Breast epithelium (tissue), 3 donors: Measurements from ENCODE around the gene TPGS2.
"Not testable (repeated sequence)": the region's sequence is repeated elsewhere in the genome, so short reads cannot be mapped to it uniquely, and the experiment has no call there.

Source experiments
- POLR2A ChIP-seq: fragments of 450-650 bp; IDR thresholded peaks from one replicate; pipeline ENCODE4 v1.6.1; 2016; ENCODE audit warnings: antibody characterized with exemption, mild to moderate bottlenecking, moderate library complexity
- TF ChIP-seq, protein P1 (sequence below), 3 donors: fragments of 450-650 bp; IDR thresholded peaks; one replicate each; pipeline ENCODE4 v1.5.1; 2016 to 2017; ENCODE audit warnings: antibody characterized with exemption in 3 of 3, mild to moderate bottlenecking in 3 of 3, moderate library complexity in 3 of 3

DNA sequence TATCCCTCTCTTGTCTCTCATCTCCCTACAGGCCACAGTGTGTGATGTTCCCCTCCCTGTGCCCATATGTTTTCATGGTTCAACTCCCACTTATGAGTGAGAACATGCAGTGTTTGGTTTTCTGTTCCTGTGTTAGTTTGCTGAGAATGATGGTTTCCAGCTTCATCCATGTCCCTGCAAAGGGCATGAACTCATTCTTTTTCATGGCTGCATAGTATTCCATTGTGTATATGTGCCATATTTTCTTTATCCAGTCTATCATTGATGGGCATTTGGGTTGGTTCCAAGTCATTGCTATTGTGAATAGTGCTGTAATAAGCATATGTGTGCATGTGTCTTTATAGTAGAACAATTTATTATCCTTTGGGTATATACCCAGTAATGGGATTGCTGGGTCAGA lies 45.0 kb upstream of the TPGS2 start:
- TF ChIP-seq, protein P1, sequence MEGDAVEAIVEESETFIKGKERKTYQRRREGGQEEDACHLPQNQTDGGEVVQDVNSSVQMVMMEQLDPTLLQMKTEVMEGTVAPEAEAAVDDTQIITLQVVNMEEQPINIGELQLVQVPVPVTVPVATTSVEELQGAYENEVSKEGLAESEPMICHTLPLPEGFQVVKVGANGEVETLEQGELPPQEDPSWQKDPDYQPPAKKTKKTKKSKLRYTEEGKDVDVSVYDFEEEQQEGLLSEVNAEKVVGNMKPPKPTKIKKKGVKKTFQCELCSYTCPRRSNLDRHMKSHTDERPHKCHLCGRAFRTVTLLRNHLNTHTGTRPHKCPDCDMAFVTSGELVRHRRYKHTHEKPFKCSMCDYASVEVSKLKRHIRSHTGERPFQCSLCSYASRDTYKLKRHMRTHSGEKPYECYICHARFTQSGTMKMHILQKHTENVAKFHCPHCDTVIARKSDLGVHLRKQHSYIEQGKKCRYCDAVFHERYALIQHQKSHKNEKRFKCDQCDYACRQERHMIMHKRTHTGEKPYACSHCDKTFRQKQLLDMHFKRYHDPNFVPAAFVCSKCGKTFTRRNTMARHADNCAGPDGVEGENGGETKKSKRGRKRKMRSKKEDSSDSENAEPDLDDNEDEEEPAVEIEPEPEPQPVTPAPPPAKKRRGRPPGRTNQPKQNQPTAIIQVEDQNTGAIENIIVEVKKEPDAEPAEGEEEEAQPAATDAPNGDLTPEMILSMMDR (IDR thresholded peaks at IDR 0.05): not testable (repeated sequence)
- TF ChIP-seq POLR2A: not testable (repeated sequence)
